NCI-H2227 (cell line): ENCODE measurements around the gene ADAMTSL1.

Experiments
- DNase-seq: peaks from one replicate; lab custom pipeline; 2025; ENCODE audit not compliant: unreplicated experiment; lab: John Stamatoyannopoulos, UW

Gene ADAMTSL1

DNA sequence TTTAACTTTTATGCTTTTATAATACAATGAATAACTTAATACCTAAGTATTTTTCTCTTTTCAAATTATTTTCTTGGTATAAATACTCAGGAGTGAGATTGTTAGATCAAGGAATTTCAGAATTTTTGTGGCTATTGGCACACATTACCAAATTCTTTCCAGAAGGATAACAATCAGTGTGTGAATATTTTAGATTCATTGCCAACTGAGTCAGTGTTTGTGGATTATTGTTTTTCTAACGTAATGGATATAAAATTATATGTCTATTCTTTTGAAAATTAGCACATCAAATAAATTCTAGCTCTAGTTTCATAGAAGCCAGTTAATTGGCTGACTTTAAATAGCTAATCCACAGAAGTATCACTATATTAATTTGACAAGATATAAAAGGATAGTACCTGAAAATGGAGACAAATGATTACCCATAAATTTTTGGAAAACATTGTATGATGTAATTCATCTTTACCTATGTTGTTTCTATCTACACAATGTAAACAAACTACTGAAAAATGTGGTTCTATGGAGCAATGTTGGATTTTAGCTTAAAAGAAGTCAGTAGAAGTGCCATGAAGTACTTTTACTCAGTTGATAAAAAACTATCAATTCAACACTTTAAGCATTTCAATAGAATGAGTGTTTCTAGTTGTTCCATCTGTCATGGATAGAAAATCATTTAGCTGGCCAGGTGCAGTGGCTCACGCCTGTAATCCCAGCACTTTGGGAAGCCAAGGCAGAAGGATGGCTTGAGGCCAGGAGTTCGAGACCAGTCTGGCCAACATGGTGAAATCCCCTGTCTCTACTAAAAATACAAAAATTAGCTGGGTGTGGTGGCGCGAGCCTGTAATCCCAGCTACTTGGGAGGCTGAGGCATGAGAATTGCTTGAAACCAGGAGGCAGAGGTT is 185.1 kb downstream of the ADAMTSL1 start:
- DNase-seq: no peak

DNA sequence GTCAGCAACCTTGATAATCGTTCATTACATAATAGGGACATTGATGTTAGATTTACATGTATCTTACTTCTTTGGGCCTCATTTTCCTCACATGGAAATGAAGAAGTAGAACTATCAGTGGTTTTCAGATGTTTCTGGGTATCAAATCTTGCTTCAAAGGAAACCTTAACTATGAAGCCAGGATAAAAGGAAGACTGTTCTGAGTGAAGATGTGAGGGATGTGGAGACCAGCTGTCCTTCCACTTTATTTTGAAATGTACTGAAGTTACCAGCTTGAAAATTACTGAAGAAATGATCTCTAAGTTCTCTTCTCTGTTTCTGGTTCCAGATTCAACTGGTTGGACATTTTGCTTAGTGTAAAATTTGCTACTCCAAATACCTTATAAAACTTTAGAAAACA is 186.0 kb downstream of the ADAMTSL1 start:
- DNase-seq: no peak

DNA sequence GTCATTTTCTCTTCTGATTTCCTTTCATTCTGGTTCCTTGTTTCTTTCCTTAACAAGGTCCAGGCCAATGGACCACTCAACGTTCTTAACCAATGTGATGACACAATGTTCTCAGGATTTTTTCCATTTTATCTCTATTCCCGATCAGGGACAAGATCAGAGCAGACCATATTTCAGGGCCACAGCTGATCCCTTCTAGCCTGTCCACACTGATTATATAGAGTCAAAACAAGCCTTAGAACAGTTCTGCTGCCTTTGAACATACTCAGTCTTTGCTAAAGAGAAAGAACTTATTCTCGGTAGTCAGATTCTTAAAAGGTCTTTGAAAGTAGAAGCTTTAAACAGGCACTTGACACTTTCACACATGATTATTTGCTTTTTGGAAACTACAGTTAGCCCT is 188.4 kb downstream of the ADAMTSL1 start:
- DNase-seq: no peak

GRCh38 chr9:18665947-18666346 is 192.0 kb downstream of the ADAMTSL1 start:
- no peak for DNase-seq

DNA sequence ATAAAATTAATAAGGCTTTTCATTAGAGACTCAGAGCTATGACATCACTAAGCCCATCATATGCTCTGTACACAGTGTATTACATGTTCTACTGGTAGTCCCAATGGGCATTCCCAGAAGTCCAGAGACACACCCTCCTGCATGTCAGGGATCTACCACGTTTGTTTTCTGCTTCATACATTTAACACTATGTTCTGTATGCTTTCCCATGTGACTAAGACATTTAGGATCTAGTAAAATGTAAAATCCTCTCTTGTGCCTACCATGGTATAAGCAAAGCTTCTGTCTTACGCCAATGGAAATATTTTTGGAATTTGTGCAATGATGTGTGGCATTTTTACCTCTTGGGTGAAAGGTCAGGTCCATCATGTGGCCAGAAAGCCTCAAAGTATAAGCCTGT is 192.4 kb downstream of the ADAMTSL1 start:
- no peak for DNase-seq

- DNase-seq: no peak
These were observed 193.2 kb downstream of the ADAMTSL1 start for GRCh38 chr9:18666986-18667772.

DNA sequence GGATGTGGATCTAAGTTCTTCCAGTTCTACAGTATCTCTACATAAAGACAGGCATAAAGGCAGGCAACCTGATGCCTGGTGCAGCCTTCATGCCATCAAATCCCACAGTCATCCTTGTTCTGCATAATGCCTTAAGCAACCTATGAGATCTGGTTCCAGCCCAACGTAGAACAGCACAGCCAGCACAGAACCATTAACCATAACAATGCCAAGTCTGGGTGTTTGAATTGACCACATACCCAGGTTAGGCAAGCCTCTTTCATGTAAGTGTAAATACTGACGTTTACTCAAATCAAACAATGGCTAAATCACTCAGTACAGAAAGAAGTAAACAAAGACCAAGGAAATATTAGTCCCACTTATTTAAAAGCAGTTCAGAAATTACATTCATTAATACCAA is 195.0 kb downstream of the ADAMTSL1 start:
- no peak for DNase-seq

DNA sequence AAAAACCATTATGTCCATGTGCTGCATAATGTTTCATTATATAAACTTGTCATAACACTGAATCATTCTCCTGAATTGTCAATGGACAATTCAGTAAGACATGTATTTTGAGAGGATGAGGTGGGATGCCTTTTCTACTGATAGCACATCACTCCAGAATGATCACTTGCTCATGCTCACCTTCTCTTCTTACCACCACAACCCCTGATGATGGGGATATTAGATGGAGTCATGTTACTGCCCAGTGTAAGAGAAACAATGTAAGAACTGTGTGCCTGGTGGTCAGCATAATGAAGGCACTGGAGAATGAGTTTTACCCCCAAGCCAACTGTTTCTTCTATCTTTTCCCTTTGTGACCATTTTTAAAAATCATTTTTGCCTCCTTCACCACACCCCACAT is 198.8 kb downstream of the ADAMTSL1 start:
- no peak for DNase-seq

DNA sequence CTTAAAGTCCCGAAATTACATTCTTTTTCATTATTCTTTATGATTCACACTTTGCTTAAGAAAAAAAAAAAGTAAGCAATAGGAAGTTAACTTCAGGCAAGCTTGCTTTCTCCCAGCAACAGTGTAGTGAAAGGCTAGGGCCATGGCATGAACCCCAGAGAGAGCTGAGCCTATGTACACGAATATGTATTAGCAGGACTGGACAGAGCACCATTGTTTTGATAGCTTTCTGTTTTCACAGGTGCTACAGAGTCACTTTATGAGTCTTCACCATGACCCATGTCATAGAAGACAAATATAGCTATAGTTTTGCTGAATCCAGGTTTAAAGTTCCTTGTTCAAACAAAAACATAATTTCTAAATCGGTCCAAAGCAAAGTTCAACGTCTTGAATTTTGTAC is 199.2 kb downstream of the ADAMTSL1 start:
- DNase-seq: no peak

- no peak for DNase-seq
These were observed 201.4 kb downstream of the ADAMTSL1 start for GRCh38 chr9:18675332-18675731.

GRCh38 chr9:18675973-18676372 is 202.0 kb downstream of the ADAMTSL1 start:
- DNase-seq: no peak

GRCh38 chr9:18676525-18676924 is 202.6 kb downstream of the ADAMTSL1 start:
- DNase-seq: no peak

DNA sequence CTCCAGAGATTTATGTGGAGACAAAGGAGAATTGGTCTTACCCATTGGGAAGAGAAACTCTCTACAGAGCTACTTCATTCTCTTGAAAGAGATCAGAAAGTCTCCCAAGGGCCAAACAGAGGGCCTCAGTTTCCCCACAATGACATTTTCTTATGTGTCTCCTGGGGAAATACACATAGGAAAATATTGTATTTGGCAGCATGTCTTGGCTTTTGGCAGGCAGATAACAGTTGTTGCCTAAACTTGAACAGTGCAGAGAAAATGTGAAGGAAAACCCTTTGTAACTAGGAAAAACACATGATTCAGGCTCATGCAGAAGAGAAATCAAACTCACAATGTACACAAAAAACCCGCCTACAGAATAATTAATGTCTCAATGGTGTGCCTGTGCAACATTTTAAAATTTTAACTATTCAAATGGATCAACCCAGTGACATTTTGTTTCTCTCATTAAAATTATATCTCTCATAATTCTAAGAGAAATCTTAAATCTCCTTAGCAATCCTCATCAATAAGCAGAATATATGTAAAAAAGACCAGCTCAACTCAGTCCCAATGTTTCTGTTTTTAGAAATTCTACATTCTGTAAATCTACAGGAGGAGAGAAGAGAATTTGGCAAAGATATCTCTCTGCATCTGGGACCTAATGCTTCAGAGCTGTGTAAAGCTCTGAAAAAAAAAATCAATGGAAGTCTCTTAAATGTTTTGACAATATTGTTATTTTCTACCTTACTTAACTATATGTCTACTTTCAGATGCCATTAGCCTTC is 205.1 kb downstream of the ADAMTSL1 start:
- DNase-seq: no peak

- DNase-seq: no peak
These were observed 209.0 kb downstream of the ADAMTSL1 start for GRCh38 chr9:18682907-18683306.

DNA sequence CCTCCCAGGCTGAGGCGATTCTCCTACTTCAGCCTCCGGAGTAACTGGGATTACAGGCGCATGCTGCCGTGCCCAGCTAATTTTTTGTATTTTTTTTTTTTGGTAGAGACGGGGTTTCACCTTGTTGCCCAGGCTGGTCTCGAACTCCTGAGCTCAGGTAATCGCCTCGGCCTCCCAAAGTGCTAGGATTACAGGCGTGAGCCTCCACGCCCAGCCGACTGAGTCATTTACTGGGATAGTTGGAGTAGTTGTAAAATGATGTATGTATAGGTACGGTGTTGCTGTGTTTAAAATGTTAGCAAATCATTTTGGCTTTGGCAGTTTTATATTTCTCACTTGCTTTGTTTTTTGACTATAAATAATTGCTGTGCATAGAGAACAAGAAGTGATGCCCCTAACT is 209.4 kb downstream of the ADAMTSL1 start:
- DNase-seq: no peak

GRCh38 chr9:18683851-18684250 is 209.9 kb downstream of the ADAMTSL1 start:
- DNase-seq: no peak

- no peak for DNase-seq
These were observed 210.8 kb downstream of the ADAMTSL1 start for GRCh38 chr9:18684593-18685317.

DNA sequence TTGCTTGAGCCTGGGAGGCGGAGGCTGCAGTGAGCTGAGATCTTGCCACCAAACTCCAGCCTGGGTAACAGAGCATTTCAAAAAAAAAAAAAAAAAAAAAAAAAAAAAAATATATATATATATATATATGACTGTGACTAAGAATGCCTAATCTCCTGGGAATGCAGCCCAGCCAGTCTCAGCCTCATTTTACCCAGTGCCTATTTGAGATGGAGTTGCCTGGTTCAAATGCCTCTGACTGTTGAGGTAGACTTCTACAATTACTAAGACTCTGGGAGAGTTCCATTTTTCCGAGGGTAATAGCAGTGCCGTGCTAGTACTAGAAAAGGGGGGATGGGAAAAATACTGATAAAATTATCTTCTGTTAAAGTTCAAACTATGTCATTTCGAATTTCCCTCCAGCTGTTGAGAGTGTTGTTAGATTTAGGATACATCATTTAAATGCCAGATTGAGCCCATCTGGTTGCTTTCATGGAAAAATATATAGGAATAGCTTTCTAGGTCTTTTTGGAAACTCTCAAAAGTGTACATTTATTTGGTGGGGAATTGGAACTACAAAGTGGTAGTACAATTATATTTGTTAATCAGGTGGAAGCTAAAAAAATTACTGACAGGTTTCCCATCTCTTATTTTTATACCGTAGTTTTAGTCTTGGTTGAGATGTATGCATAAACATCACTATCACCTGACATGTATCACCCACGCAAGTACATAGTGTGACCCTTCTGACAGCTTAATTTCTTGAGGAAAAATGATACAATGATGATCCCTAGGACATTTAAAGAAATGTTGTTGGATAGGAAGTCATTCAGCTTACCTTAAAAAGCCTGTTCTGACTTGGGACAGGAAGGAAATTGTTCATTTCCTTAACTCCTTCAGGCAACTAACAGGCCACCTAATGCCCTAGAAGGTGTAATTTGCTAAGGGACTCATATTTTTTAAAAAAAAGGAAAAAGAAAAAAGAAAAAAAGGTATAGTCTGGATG is 214.9 kb downstream of the ADAMTSL1 start:
- no peak for DNase-seq

GRCh38 chr9:18689921-18690320 is 216.0 kb downstream of the ADAMTSL1 start:
- DNase-seq: no peak

DNA sequence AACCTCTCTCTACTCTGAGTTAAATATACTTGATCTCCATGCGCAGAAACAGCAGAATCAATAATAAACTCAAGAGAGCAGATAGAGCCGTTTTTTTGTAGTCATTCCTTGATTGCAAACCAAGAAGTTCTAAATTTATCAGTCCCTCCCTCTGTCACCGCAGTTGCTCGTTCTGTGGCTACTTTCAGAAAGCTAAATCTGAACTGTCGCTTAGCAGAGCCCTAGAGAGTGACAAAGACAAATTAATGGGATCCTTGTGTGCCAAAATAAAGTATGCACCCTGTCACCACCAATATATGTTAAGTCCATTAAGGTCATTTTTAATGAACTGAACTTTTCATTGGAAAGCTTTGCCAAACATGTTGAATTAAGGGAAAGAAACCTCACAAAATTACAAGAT is 218.3 kb downstream of the ADAMTSL1 start:
- no peak for DNase-seq
